ENCODE measurements around the gene ANKRD6.

- TF ChIP-seq EZH2 (IDR thresholded peaks at IDR 0.05) (no peak), POLR2AphosphoS5 (IDR thresholded peaks at IDR 0.05; ENCODE audit: borderline replicate concordance, low read depth, low read length) (0 out of 2 replicates have a peak, but pooled peaks have one; percentile 21), FOXP2 (optimal IDR thresholded peaks at IDR 0.05; ENCODE audit: control extremely low read depth, extremely low read length, insufficient read depth) (no peak)
Measured at GRCh38 chr6:89436226-89436625, 3.3 kb downstream of the ANKRD6 start.
